GM21515 (cell line): Measurements from ENCODE around the gene WFDC1.

Experiments used
- ATAC-seq: cut with Tn5 transposase; IDR thresholded peaks from one replicate; pipeline ENCODE4 v1.9.1; 2021; ENCODE audit not compliant: unreplicated experiment

The WFDC1 gene

DNA sequence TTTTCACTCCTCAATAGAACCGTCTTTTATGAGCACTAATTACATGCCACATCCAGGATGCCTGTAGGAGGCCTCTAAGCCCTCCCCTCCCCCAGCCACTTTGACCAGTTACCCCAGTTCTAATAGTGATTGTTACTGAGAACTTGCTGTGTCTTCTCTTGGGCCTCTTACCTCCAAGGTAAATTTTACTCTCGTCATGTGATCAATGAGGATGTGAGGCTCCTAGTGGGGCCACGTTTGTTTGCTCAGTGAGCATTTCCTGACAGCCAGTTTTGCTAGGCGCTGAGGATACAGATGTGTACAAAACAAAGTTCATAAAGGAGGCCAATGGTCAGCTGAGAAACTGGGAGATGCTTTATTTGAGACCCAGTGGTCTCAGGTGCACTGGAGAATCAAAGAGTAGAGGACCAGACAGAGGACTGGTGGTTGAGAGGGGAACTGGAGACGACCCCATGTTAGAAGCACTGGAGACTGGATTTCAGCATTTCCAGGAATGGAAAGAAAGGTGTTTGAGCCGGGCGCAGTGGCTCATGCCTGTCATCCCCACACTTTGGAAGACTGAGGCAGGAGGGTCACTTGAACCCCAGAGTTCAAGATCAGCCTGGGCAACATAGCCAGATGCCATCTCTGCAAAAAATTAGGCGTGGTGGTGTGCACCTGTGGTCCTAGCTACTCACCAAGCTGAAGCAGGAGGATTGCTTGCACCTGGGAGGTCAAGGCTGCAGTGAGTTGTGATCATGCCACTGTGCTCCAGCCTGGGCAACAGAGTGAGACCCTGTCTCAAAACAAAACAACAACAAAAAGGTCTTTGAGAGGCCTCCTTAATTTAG is 76.3 kb downstream of the WFDC1 start:
- ATAC-seq: no peak

DNA sequence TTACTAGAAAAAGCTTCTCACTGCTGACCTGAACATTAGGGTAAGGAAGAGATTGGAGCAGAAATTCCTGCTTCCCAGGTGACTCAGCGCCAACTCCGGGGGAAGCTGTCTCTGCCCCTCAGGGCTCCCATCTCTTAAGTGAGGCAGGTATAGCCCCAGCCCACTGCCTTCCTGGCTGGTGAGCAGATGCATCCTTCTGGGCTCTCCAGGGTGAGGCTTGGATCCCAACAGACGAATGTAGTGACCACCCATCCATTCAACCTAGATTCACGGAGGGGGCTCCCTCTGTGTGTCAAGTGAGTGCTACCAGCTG is 76.8 kb downstream of the WFDC1 start:
- ATAC-seq: no peak

DNA sequence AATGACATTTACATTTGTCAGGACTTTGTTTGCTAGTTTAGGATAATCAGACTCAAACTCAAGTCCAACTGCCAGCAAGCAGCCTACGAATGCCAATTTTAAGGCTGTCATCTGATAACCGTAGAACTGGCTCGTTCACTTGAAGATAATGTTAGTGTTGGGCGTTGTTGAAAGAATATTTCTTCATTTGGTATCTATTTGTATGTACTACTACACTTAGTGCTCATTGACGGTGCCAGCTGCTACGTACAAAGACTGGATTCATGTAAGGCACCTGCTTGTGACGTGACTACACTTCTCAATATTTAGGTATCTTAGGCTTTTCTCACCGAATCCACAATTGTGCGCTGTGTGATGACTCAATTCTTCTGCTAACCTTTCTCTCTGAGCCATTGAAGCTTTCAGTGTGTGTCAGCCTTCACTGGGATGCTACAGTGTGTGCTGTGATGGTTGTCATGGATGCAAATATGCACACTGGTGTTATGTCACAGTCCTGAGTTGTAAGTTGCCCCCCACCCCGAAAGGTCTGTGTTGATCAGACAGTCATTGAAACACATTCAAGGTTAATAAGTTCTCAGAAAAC is 79.3 kb downstream of the WFDC1 start:
- no peak for ATAC-seq

DNA sequence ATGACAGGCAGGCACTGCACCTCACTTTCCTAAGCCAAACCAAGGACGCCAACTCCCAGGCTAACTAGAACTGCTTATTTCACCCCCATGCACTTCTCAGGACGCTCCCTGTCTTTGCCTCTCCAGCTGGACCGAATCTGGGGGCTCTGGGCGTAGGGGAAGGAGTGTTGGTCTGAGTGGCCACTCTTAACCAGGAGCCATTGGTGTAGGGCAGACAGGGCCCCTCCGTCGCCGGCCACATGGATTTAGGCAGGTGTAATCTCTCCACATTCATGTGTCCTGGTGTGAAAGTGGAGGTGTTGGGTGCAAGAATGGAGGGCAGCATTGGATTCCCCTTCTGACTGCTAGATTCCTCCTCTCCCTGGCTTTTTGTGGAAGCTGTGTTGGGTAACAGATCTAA is 83.4 kb downstream of the WFDC1 start:
- no peak for ATAC-seq

DNA sequence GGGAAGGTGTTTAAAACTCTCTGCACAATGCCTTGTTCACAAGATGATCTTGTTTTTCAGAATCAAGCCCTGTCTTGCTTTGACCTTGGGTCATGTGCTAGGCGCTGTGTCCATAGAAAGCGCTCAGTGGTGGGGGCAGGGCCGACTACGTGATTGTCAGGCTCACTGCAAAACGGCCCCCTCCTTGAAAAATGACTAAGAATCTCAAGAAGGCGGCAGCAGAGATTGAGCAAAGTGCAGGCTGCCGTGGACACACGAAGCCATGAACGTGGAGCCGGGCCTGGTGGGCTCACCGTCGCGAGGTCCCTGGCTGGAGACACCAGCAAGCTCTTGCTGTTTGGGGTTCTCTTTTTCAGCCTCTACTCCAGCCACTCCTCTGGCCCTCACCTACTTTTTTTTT is 83.9 kb downstream of the WFDC1 start:
- ATAC-seq: no peak

DNA sequence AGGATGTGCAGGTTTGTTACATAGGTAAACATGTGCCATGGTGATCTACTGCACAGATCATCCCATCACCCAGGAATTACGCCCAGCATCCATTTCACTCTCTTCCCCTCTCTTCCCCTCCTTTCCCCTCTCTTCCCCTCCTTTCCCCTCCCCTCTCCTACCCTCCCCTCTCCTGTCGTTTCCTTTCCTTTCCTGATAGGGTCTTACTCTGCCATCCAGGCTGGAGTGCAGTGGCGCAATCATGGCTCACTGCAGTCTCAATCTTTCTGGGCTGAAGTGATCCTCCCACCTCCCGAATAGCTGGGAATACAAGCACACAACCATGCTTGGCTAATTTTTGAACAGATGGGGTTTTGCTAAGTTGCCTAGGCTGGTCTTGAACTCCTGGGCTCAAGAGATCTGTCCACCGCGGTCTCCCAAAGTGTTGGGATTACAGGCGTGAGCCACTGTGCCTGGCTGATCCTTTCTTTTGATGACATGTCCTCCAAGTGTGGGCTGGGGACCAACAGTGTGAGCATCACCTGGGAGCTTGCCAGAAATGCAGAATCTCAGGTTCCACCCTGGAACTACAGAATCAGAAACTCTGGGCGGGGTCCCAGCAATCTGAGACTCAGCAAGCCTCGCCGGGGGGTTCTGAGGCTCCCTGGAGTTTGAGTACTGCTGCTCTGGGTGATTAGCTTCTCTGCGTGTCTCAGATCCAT is 84.5 kb downstream of the WFDC1 start:
- no peak for ATAC-seq
